Raji (cell line): Measurements from ENCODE around the gene MYBPH.

Source experiments
- POLR2A ChIP-seq: IDR thresholded peaks from 2 replicates; pipeline ENCODE4 v1.6.1; 2011; ENCODE audit warnings: low read depth, low read length, control low read depth; ENCODE audit not compliant: insufficient read depth

The MYBPH gene

DNA sequence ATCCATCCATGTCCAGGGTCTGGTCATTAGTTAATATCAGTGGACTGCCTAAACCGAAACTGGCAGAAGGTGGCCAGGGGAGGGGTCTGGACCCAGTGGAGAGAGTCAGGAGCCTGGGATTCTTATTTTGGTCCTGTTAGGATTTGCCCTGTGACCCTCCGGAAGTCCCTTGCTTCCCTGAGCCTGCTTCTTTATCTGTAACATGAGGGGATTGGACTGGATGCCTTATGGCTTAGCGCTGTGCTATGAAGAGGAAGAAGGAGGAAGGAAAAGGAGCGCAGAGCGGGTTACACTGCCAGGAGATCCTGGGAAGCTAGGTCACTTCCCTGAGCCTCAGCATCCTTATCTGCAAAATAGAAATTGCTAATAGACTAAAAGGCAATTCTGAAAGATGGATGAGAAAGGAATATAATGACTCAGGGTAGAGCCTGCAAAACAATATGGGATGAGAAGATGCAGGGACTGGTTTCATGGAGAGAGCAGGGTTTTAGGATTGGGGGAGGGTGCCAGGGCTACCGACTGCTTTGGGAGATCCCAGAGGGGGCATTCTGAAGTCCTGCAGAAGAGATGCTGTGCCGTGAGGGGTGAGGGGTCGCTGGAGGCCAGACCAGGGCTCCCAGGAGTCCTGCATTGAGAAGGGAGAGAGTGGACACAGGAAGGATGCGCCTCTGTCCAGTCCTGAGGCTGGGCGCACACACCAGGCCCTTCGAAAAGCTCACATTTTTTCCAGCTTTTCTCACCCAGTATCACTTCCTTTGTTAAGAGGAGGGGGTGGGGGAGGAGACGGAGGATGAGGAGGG, 48.6 kb downstream of the MYBPH start:
- no peak for TF ChIP-seq POLR2A

DNA sequence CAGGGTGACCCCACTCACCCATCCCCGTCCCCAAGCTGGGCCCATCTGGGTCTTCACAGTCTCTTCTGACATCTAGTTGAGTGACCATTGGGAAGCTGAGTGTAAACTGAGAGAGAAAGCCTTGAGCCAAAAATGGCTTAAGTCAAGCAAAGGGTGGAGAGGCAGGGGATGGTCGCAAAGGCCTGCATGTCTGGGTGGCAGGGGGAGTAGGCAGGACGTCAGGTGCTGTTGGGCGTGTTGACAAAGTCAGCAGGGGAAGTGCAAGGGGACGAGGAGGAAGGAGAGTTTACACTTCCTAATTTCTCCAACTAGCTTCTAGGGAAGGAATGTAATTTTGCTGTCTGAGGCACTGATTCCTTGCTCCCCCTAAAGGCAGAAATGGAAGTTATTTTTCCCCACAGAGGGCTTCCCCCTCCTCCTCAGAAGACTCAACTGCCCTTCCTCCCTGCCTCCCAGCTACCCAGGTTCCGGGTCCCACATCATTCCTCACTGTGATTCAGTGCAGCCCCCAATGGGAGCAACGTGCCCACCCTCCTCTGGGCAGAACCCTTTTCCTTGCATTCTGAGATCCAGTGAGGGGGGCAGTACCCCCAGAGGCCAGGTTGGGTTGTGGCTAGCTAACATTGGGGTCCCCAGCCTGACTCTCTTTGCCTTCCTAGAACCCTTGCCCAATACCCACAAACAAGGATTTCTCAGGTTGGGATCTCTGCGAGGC, 49.3 kb downstream of the MYBPH start:
- no peak for TF ChIP-seq POLR2A

DNA sequence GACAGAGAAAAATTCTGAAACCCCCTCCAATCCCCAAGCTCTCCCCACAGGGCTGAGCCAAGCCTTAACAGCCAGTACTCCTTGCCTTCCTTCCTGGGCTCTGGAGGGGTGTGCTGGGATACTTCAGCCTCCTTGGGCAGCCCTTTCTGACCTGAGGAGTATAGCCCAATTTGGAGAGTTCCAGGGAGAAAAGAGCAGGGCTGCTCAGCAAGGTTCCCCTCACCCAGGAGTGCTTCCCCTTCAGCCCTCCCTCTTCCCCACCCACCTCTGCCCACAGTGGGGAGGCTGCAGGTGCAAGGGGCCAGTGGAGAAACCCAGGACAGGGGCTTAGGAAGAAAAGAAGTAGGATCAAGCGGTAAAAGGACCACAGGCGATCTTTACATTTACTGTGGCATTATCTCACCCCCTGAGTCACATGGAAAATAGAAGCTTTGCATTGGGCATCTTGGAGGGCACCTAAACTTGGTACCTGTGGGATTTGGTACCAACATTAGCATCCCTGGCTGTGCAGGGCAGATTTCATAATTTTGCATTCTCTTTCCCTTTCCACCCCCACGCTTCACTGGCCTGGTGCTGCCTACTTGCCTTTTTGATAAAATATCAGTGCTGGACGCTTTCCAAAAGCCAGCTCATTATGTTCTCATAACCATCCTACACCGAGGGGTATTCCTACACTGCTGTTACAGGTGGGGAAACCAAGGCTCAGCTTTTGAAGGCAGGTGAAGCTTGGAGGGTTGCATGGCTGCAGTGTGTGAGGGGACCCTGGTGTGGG, 50.9 kb downstream of the MYBPH start:
- TF ChIP-seq POLR2A: no peak

DNA sequence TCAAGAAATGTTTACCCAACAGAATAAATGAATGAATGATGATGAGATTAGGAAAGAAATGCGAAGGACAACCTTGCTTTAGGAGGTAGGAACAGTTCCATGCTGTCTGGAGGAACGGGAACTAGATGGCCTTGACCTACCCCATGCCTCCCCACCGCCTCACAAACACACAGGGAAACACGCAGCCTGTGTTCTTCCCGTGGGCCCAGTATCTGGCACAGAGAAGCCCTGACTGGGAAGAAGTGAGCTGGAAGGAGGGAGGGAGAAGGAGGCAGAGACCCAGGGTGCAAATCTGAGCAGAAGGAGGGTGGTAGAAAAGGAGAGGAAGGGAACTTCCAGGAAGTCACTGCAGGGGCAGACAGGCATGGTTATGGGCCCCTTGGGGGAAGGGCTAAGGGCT, 51.6 kb downstream of the MYBPH start:
- TF ChIP-seq POLR2A: no peak

DNA sequence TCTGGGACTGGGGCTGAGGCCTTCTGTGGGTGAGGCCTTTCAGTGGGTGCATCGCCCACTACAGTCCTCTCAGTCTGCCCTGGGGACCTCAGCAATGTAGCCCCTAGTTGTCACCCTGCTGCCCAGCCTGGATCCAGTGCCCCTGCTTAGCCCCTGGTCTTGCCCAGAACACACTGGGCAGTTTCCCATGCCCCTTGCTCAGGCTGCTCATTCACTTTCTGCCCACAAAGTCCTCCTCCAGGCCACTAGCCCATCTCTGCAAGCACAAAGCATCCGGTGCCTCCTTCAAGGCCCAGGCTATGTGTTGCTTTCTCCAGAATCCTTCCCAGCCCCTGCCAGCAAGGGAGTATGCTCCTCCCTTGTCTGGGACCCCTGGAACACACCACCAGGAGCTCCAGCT, 53.5 kb downstream of the MYBPH start:
- TF ChIP-seq POLR2A: no peak

DNA sequence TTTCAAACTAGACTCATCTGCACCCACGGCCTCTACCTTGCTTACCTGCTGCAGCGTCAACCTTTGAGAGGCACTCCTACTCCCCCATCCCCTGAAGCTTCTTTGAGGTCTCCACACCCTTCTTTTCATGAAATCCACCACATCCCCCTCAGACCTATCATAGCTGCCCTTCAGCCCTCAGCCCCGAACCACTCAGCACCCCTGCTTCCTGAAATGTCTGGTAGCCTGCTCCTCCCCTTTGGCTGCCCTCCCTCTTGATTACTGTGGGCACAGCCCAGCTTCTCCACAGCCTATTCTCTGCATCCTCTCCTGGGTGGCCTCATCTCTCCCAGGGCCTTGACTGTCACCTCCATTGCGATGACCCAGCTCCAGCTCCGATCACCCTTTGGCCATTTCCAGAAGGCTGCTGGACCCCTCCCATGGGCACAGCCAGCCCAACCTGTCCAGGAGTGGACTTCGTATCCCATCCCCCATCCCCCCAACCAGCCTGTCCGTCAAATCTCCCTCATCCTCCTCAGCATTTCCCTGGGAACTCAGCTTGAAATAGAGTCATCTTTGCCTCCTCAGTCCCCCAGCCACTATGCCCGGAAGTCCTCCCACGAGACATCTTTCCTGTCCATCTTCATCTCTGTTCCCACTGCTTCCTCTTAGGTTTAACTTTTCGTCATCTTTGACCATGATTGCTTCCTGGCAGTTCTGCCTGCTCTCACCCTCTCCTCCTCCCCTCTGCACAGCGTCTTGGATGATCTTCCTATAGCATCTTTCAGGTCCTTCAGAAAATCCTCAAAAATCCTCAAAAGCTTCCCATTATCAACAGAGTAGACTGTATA, 54.2 kb downstream of the MYBPH start:
- no peak for TF ChIP-seq POLR2A

DNA sequence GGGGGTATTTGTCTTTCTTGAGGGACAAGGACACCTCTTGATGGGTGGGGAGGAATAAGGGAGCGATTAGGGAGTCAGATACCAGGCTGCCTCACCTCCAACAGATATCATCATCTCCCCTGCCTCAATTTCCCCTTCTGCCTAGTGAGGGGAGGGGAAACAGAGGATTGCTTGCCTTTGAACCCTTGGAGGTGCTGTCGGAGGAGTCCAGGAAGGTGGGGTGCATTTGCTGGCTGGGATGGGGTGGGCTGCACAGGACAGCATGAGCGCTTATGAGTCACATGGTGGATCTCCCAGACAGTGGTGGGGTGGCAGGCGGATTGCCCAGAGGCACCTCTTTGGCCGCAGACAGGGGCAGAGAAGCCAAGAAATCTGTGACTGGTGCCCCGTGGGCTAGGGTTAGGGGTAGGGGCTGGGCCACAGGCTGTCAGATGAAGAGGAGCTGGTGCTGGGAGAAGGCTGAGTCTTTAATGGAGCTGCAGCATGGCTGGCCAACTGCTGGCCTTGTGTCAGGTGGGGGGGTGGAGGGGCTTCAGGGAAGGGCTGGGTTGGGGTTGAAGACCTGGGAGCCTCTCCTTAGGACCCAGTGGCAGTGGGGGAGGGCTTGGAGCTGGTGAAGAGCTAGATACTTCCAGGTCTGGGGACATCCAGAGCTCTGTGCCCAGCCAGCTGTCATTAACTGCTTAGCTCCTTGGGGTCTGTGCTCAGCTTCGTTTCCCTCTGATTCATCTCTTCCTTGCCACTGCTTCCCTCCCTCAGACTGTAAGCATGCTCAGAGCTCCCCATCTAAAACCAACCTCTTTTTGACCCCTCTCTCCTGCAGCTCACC, 55.1 kb downstream of the MYBPH start:
- no peak for TF ChIP-seq POLR2A
